Esophagus mucosa (tissue), 1 donor: ENCODE results near the gene VPS25. TPM values are rescaled to one million over a fixed set of nuclear protein-coding genes. Genes with fewer than 3 reads are reported as not detected.

Experiments
- ATAC-seq: fragments of 200-7000 bp; cut with Tn5 transposase; one replicate; pipeline ENCODE4 v1.9.1; 2020
- total RNA-seq: library from RNA; stranded (reverse); gene quantifications from one replicate; pipeline ENCODE4 v1.2.4, GENCODE V29; 2023
- donor health status: DM: yes; HTN: yes; CAD: no.

VPS25 gene
- total RNA-seq, 1 donor from 2014 or later = 70.9 TPM

DNA sequence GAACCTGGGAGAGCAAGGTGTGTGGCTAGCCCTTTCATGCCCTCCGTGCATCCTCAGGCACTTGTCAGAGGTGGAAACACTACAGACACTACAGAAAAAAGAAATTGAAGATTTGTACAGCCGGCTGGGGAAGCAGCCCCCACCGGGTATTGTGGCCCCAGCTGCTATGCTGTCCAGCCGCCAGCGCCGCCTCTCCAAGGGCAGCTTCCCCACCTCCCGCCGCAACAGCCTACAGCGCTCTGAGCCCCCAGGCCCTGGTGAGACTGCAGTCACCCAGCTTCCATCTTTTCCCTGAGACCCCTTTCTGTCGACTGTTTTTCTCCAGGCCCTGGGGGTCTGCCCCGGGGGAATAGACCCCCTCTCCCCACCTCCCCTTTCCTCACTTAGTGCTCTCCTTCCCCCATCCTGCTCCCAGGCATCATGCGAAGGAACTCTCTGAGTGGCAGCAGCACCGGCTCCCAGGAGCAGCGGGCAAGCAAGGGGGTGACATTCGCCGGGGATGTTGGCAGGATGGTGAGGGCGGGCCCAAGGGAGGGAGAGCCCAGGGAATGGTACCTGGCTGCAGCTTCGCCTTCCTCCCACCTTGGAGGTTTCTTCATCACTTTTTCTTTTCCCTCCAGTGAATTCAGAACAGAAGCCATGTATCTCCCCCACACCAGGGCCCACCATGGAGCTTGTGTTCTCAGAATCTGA lies 23.0 kb downstream of the VPS25 start:
- ATAC-seq = no peak

DNA sequence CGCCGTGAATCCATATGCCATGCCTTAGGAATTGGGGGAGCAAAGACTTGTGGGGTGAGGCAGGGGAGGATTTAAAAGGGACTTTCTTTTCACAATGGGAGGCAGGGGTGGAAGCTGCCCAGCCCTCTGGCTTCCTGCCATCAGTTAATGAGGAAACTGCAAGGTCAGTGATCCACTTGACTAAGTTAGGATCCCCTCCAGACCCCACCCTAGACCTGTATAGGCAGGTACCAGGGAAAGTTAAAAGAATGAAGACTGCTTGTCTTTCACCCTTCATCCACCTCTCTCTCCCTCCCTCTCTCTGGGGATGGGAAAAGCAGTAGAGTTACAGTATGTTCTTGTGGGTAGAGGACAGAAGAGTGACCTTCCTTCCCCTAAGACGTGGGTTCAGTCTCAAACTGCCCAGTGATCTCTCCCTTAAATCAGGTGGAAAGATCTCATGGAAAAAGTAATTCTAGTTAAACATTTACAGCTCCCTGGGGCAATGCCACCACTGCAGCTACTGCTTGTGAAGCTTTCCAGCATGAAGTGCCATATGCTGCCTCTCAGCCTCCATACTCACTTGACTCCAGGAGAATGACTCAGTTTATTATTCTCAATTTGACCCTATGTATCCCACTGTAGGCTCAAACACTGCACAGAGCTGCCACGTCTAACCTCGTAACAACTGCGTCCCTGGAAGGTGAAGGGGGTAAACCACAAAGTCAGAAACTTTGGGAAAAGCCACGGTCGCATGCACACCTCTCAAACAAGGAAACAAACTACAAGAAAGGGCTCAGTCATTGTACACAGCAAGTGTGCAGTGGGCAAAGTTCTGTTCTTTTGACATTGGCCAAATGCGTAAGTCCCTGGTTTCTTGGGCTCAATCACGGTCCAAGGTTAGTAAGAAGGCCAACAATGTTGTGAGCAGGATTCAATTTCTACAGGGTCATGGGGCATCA lies 24.1 kb downstream of the VPS25 start:
- ATAC-seq = peak; percentile 71

DNA sequence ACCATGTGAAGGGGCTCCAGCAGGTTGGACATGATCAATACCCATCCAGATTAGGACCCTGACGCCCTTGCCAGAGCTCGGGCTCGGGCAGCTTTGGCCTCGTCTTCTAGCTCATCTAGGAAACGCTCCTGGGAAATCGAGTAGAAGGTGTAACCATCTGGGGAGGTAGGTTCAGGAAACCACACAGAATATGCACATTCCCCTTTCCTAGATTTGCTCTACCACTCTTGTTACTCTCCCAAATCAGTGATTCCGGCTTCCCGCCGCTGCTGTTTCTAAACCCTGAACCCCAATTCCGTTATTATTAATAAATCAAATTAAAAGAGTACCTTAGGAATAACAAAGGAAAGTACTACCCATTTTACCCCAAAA lies 24.7 kb downstream of the VPS25 start:
- no peak for ATAC-seq

DNA sequence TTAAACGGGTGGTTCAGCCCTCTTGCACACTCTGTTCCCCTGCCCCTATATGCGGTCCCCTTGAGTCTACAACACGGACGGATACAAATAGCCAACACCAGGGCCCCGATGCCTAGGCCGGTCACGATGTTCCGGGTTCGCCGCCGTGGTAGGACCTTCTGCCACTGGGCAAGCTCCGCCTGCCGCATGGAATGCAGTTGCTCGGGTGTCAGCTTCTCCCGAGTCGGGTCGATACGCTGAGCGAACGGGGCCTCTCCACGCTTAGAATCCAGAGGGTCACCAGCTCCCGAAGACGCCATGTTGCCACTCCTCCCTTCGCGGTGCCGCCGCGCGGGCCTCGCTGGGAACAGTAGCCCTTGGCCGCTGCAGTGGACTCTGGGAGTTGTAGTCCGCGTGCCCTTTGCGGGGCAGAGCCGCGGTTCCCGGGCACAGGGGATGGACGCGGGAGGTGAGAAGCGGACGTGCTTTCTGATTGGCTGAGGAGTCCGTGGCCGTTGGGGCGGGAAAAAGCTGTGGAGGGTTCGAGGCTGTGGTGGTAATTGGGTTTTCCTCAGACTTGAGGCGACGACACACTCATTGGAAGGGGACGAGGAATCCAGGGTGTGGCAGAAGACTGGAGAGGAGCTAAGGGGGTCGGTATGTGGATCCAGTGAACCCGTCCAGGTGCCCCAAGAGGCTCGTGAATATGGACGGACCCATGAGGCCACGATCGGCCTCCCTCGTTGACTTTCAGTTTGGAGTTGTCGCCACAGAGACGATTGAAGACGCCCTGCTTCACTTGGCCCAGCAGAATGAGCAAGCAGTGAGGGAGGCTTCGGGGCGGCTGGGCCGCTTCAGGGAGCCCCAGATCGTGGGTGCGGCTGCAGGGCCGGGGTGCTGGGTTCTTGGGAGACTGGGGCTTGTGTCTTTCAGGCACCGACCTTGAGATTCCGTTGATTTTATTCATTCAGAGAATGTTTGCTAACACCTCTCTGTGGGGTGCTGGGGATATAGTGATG lies 25.4 kb downstream of the VPS25 start, which contains the start of the genes CNTD1 and COA3:
TSS of gene CNTD1 (plus strand) at position 479 of the 998 bp plus-strand sequence. CDS start at position 686, 207 bp downstream.
TSS of gene COA3 (minus strand) at position 322 of the 998 bp plus-strand sequence. CDS start at position 299, 23 bp downstream.
- ATAC-seq = peak; percentile 75

DNA sequence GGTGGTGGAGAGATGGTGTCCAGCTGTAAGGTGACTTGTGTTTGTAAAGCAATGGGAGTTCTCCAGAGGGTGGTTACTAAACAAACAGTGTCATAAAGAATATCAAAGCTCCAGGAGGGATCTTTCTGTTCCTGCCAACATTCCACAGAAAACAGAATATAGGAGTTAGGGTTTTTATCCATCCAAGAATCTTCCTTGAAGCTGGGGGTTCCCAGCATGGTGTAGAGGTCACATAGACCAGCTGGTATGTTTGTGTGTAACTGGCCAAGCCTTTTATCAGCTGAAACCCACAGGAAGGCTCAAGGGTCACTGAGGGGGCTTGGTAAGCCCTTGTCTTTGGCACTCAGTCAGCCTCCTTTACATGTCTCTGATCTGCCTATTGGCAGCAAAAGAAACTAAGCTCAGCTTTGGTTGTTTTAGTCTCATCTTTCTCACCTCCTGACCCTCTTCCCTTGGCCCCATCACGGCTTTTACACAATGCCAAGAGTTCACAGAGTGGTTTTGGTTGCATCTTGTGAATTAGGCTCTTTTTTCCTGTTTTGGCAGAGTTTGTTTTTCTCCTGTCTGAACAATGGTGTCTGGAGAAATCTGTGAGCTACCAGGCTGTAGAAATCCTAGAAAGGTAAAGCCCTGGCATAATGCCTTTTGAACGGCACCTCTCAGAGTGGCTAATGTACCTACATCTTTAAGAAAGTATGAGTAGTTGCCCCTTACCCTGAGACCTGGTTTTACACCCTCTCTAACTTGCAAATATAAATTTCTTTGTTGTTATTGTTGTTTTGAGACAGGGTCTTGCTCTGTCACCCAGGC lies 30.0 kb downstream of the VPS25 start:
- no peak for ATAC-seq

DNA sequence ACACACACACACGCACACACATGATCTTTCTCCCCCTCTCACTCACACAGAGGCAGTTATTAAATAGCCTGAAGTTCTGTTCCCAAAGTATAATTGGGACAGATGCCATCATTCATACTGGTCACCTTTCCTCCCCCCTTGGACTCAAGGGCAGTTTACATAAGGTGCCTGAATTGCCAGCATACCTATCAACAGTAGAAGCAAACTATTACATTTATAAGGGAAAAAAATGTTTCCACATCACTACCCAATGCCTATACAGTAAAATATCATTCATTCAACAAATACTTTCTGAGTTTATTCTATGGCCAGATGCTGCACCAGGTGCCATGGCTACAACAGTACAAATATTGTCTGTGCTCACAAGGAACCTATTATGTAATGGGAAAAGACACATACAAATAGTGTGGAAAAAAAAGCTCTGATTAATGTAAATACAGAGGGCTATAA lies 31.7 kb downstream of the VPS25 start:
- no peak for ATAC-seq

DNA sequence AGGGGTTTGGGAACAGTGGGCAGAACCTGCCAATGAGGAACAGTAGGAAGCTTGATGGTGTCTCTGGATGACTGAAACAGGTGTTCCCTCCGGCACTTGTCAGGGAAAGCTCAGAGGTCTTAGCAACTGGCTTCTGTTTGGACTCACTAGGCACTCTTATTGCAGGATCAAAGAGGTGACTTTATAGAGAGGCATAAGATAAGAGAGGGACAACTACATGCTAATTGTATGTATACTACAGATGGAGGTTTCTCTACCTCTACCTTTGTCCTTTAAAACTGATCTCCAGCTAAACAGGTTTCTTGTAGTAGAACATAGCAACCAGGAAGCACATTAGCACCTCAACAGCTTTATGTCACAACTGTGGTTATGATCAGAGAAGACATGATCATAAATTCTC lies 33.0 kb downstream of the VPS25 start:
- peak; percentile 55 for ATAC-seq

DNA sequence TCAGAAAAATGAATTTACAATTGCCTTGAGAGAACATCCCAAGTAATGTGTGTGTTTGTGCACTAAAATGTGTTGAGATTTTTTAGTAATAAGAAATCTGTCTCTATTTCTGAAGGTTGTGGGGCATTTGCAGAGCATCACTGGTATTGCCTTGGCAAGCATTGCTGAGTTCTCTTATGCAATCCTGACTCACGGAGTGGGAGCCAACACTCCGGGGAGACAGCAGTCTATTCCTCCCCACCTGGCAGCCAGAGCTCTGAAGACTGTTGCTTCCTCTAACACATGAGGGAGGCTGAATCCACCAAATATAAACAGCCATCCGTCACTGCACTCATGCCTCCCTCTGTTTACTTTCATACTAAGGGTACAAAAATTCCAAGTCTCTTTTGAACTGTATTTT lies 36.0 kb downstream of the VPS25 start:
- ATAC-seq = peak; percentile 57

DNA sequence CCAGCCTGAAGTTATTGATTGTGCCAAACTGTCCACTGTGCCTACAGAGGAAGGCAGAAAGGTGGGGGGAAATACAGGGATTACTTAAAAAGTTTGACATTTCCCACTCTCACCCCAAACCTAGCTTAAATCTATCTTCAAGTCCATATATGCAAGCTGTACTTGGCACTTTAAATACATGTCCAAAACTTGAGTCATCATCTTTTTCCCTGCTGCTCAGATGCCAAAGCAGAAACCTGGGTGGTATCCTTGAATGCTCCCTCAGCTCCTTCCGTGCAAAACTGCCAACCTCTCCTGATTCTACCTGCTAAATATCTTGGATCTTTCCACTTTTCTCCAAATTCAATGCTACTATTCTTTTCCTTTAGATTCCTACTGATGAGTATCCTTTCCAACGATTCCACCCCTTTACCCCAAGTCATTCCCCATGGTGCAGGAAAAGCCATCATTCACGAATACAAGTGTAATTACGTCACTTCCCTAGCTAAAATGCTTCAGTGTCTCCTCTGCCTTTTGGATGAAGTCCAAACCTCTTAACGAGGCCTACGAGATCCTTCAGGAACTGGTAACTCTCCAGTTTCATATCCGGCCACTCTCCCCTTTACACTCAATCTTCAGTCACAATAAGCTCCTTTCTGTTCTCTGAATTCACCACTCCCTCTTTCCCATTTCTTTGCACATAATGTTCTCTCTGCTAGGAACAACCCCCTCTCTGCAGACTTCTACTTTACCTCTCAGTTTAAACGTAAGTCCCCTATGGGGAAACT lies 41.6 kb downstream of the VPS25 start:
- ATAC-seq = no peak

DNA sequence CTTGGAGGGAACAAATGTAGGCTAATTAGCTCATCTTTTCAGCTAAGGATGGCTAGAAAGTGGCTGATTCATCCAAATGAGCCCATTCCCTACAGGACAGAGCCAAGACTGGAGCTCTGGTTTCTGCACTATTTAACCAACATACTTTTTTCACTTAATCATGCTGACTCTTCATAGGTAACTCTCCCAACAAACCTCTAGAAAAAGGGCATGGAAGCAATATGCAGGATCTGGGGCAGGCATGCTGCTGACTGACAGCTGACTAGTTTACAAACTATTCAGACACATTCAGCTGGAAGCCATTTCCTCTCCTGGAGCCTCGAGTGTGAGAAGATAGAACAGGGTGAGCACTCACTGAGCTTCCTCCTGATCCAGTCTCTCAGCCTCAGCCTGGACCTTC lies 44.6 kb downstream of the VPS25 start:
- no peak for ATAC-seq

DNA sequence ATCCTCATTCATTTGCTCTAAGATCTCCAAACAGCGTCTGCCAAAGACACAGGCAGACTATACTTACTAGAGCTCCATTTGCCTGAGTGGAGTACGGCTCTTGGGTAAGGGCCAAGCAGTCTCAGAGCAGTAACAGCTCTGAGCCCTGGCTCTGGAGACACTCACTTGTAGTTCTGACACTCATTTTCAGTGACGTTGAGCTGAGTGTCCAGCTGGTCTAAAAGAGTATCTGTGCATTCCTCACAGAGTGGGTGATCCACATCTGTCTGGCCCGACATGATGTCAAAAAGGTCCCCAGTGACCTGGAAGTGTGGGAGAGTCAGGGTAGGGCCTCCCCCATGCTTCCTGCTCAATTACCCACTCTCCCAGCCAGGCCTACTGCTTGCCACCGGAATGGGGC lies 45.1 kb downstream of the VPS25 start:
- no peak for ATAC-seq

DNA sequence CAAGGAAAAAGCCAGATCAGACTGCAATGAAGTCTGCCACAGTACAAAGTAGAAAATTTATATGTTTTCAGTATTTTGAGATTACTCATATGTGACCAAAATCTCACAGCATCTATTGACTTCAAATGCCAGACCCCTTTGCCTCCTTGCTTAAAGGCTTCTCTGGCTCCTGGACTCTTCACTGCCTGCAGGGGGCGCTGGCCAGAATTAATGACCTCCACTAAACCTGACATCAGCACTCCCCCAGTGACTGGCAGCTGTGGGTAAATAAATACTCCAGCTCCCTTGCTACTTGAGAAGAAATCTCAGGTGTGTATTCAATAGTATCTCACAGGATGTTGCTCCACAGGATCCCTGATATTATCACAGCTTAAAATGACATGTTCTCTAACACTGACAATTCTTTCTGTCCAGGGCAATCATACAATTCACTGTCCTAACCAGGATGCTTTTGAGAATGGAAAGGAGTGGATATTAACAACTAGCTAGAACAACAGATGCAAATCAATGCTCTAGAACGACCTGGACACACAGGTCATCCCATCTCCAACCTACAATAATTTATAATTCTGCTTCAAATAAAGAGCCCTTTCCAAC lies 46.8 kb downstream of the VPS25 start:
- ATAC-seq = no peak

DNA sequence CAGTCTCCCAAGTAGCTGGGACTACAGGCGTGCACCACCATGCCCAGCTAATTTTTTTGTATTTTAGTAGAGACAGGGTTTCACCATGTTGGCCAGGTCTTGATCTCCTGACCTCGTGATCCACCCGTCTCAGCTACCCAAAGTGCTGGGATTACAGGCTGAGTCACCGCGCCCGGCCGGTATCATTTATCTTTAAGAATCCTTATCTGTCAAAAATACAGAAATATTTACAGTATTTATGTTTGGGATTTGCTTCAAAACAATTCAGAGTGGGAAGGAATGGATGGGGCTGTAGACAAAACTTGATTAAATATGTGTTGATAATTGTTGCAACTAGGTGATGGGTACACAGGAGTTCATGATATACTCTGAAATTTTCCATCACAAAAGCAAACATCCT lies 47.9 kb downstream of the VPS25 start:
- ATAC-seq = no peak

DNA sequence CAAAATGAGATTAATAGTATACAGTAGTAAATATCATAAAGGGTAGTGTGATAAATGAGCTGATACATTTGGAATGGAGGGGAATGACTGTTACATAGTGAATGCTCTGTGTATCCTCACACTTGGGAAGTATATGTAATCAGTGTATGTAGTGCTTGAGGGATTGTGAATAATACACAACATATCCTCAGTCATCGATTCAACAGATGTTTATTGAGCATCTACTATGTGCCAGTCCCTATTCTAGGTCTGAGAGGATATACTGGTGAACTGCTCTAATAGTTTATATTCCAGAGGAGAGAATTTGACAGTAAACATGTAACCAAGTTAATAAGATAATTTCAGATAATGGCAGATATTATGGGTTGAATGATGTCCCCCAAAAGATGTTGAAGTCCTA lies 54.2 kb downstream of the VPS25 start:
- no peak for ATAC-seq

Other genes with a start within 250 kb of the VPS25 start
- 13.3 TPM for gene NAGLU, start 237.2 kb upstream of the VPS25 start, total RNA-seq
- gene HSD17B1, start 220.5 kb upstream of the VPS25 start, total RNA-seq = 15.7 TPM
- gene COASY, start 211.3 kb upstream of the VPS25 start, total RNA-seq = 67.4 TPM
- gene MLX, start 206.3 kb upstream of the VPS25 start, total RNA-seq = 33.8 TPM
- gene PSMC3IP, start 195.7 kb upstream of the VPS25 start, total RNA-seq = 2.9 TPM
- 53.6 TPM for gene RETREG3, start 164.1 kb upstream of the VPS25 start, total RNA-seq
- 44.4 TPM for gene TUBG1, start 163.8 kb upstream of the VPS25 start, total RNA-seq
- gene TUBG2, start 114.2 kb upstream of the VPS25 start, total RNA-seq = 7.3 TPM
- 49.6 TPM for gene PLEKHH3, start 96.5 kb upstream of the VPS25 start, total RNA-seq
- not detected for gene CCR10, start 91.6 kb upstream of the VPS25 start, total RNA-seq
- gene CNTNAP1, start 90.9 kb upstream of the VPS25 start, total RNA-seq = 1.3 TPM
- gene EZH1, start 28.4 kb upstream of the VPS25 start, total RNA-seq = 14.4 TPM
- gene RAMP2, start 12.2 kb upstream of the VPS25 start, total RNA-seq = 4.5 TPM
- 0.40 TPM for gene WNK4, start 7.2 kb downstream of the VPS25 start, total RNA-seq
- 104 TPM for gene COA3, start 25.3 kb downstream of the VPS25 start, total RNA-seq
- not detected for gene CNTD1, start 25.4 kb downstream of the VPS25 start, total RNA-seq
- gene BECN1, start 50.8 kb downstream of the VPS25 start, total RNA-seq = 77.2 TPM
- 96.6 TPM for gene PSME3, start 59.9 kb downstream of the VPS25 start, total RNA-seq
- gene AOC2, start 71.1 kb downstream of the VPS25 start, total RNA-seq = 0.44 TPM
- 5.7 TPM for gene AOC3, start 77.8 kb downstream of the VPS25 start, total RNA-seq
- not detected for gene G6PC1, start 127.3 kb downstream of the VPS25 start, total RNA-seq
- gene AARSD1, start 191.0 kb downstream of the VPS25 start, total RNA-seq = 17.8 TPM
- 0.28 TPM for gene PTGES3L, start 206.6 kb downstream of the VPS25 start, total RNA-seq
- gene RUNDC1, start 207.1 kb downstream of the VPS25 start, total RNA-seq = 5.8 TPM
- gene RPL27, start 225.0 kb downstream of the VPS25 start, total RNA-seq = 1,265 TPM
- 7.7 TPM for gene IFI35, start 233.3 kb downstream of the VPS25 start, total RNA-seq
- 83.5 TPM for gene VAT1, start 248.9 kb downstream of the VPS25 start, total RNA-seq